NT2/D1 (cell line): ENCODE data around the gene IPO7.

Experiments used
- DNase-seq: peaks from one replicate; pipeline ENCODE4 v3.0.0-alpha.2; 2011; ENCODE audit warnings: low read depth, low spot score
- H3K27me3 ChIP-seq: 2 replicates; pipeline ENCODE4 v1.6.0; 2011; ENCODE audit warnings: mild to moderate bottlenecking; ENCODE audit not compliant: insufficient read length, insufficient read depth
- H3K36me3 ChIP-seq: 2 replicates; pipeline ENCODE4 v1.6.1; 2011; ENCODE audit warnings: mild to moderate bottlenecking, low read length, mixed read lengths; ENCODE audit not compliant: insufficient read depth, insufficient read length
- H3K4me1 ChIP-seq: 2 replicates; pipeline ENCODE4 v1.5.1; 2011; ENCODE audit not compliant: insufficient read depth, insufficient read length
- H3K4me3 ChIP-seq: 2 replicates; pipeline ENCODE4 v1.5.1; 2011; ENCODE audit warnings: low read depth; ENCODE audit not compliant: insufficient read length
- H3K9ac ChIP-seq: 2 replicates; pipeline ENCODE4 v1.6.0; 2011; ENCODE audit warnings: low read depth; ENCODE audit not compliant: insufficient read length
- H3K9me3 ChIP-seq: 2 replicates; pipeline ENCODE4 v1.5.1; 2011; ENCODE audit warnings: mild to moderate bottlenecking, low read length; ENCODE audit not compliant: insufficient read depth
- SUZ12 ChIP-seq: IDR thresholded peaks from 2 replicates; pipeline ENCODE4 v1.6.1; 2011; ENCODE audit not compliant: insufficient read length, insufficient read depth; ENCODE audit errors: extremely low read depth
- YY1 ChIP-seq: IDR thresholded peaks from 2 replicates; pipeline ENCODE4 v1.6.1; 2011; ENCODE audit not compliant: insufficient read length, insufficient read depth
- ZNF274 ChIP-seq: IDR thresholded peaks from 2 replicates; pipeline ENCODE4 v1.6.1; 2011; ENCODE audit warnings: mild to moderate bottlenecking, low read depth, low read length

The IPO7 gene

DNA sequence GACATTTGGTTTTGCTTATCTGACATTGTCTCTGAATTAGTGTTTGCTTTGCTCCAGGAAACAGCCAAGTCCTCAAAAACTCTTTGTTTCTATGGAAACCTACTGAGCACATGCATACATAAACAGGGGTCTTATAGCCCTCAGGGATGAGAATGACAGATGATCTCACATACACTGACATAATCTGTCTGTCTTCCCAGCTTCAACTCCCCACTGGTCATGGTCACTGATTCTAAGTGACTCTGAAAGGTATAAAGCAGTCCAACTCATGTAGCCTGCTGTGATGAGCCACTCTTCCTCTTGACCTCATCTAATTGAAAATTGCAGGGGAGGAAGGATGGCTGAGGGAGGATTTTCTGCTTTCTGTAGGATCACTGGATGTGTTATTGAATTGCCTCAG, 89.0 kb downstream of the IPO7 start:
- H3K4me1 ChIP-seq = no peaks in the 10 kb centered on the region
- no peaks in the 10 kb centered on the region for H3K9me3 ChIP-seq
- no peak overlapping the region for H3K4me3 ChIP-seq
- H3K9ac ChIP-seq = no peak overlapping the region
- no peak for TF ChIP-seq ZNF274
- no peak for TF ChIP-seq SUZ12
- no peak for TF ChIP-seq YY1
- no peak for DNase-seq
- H3K36me3 ChIP-seq = peaks cover 48% of the 10 kb centered on the region
- no peaks in the 10 kb centered on the region for H3K27me3 ChIP-seq

DNA sequence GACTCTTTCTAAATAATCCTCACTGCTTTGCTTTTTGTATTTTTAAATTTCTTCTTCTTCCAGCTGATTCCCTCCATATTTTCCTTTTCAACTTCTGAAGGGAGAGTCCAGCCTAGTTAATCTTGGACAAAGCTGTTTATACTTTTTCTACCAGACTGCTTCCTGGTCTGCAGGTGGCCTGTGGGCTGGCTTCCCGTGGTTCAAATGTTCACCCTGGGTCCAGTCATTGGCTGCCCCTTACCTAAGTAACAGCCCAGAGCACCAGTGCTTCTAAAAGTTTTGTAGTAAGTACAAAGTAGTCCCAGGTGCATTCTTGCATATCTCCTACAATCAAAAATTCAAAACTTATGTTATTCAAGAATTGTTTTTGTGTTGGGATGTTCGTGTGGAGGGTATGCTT, 95.4 kb downstream of the IPO7 start:
- no peak overlapping the region for H3K9ac ChIP-seq
- H3K36me3 ChIP-seq = peaks cover 49% of the 10 kb centered on the region
- TF ChIP-seq SUZ12 = no peak
- no peak for TF ChIP-seq YY1
- no peak for TF ChIP-seq ZNF274
- no peak for DNase-seq
- no peaks in the 10 kb centered on the region for H3K4me1 ChIP-seq
- no peaks in the 10 kb centered on the region for H3K27me3 ChIP-seq
- no peak overlapping the region for H3K4me3 ChIP-seq
- H3K9me3 ChIP-seq = no peaks in the 10 kb centered on the region

DNA sequence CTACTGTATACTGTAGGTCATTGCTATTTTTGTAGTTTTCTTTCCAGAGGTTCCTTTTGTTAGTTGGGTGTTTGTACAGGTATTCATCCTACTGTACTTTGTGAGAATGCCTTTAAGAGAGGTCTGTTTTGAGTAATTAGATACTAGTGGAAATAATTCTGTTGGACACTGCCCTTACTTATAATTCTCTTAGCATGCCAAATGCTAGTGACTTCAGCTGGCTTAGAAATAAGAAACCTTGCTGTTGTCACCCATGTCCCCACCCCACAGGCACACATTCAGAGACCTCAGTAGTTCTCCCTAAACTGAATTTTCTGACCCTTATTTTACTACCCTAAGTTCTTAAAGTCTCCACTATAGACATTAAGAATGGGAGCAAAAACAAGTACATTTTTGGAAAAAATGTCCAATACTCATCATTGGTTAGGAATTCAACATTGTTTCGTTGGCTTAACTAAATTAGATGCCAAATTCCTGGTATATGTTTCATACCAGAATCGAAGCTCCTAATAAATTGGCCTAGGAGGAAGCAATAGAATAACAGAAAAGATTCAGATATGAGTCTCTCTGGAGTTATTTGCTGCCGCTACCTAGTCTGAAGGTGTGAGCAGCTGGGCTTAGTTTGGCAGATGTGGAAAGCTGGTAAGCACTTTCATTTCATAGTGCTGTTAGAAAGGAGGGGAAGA, 104.8 kb downstream of the IPO7 start:
- H3K4me1 ChIP-seq = no peaks in the 10 kb centered on the region
- no peak overlapping the region for H3K9ac ChIP-seq
- no peaks in the 10 kb centered on the region for H3K27me3 ChIP-seq
- H3K4me3 ChIP-seq = no peak overlapping the region
- TF ChIP-seq ZNF274 (no peak), YY1 (no peak), SUZ12 (no peak)
- no peak for DNase-seq
- H3K9me3 ChIP-seq = no peaks in the 10 kb centered on the region
- peaks cover 24% of the 10 kb centered on the region for H3K36me3 ChIP-seq

DNA sequence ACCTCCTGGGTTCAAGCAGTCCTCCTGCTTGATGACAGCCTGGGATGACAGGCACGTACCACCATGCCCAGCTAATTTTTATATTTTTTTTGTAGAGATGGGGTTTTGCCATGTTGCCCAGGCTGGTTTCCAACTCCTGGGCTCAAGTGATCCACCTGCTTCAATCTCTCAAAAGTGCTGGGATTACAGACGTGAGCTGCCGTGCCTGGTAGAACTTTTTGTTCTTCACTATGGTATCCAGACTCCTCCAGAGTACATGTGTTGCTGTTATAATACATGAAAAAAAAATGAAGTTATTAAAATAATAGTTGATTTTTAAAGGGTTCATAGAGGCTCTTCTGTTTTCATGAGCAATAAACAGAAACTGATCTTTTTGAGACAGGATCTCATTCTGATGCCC, 105.9 kb downstream of the IPO7 start:
- H3K4me1 ChIP-seq = no peaks in the 10 kb centered on the region
- DNase-seq = no peak
- no peaks in the 10 kb centered on the region for H3K9me3 ChIP-seq
- TF ChIP-seq ZNF274 (no peak), YY1 (no peak), SUZ12 (no peak)
- H3K36me3 ChIP-seq = peaks cover 33% of the 10 kb centered on the region
- H3K4me3 ChIP-seq = no peak overlapping the region
- no peak overlapping the region for H3K9ac ChIP-seq
- no peaks in the 10 kb centered on the region for H3K27me3 ChIP-seq

DNA sequence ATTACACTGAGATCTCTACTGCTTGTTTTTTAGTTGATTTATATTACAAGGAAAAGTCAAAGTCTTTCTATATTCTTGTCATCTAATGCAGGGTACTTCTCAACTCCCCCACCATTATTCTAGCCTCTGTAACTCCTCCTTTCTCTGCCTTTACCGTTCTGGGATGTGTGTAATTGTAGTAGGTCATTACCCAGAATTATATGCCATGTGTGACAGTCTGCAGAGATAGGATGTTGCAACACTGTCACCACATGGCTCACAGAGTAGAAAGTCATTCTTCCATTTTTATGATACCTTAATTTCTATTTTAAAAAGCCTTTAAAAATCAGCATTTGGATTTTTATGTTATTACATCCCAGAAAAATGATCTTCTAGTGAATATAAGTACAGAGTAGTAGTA, 109.0 kb downstream of the IPO7 start:
- Histone ChIP-seq H3K36me3 (peaks cover 48% of the 10 kb centered on the region), H3K9me3 (no peaks in the 10 kb centered on the region), H3K4me1 (no peaks in the 10 kb centered on the region), H3K9ac (no peak overlapping the region), H3K27me3 (no peaks in the 10 kb centered on the region), H3K4me3 (no peak overlapping the region)
- no peak for DNase-seq
- TF ChIP-seq YY1 (no peak), ZNF274 (no peak), SUZ12 (no peak)

DNA sequence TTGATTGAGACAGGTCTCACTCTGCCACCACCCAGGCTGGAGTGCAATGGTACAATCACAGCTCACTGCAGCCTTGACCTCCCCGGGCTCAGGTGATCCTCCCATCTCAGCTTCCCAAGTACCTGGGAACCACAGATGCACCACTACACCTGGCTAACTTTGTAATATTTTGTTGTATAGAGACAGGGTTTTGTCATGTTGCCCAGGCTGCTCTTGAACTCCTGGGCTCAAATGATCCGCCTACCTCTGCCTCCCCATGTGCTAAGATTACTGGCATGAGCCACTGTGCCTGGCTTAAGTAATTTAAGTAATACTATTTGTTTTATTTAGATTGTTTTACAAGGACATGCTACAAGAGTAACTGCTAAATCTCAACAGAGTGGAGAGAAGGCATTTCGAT, 109.9 kb downstream of the IPO7 start:
- Histone ChIP-seq H3K27me3 (no peaks in the 10 kb centered on the region), H3K4me1 (no peaks in the 10 kb centered on the region), H3K9ac (no peak overlapping the region), H3K9me3 (no peaks in the 10 kb centered on the region), H3K4me3 (no peak overlapping the region), H3K36me3 (peaks cover 54% of the 10 kb centered on the region)
- DNase-seq = no peak
- no peak for TF ChIP-seq ZNF274
- no peak for TF ChIP-seq YY1
- no peak for TF ChIP-seq SUZ12

DNA sequence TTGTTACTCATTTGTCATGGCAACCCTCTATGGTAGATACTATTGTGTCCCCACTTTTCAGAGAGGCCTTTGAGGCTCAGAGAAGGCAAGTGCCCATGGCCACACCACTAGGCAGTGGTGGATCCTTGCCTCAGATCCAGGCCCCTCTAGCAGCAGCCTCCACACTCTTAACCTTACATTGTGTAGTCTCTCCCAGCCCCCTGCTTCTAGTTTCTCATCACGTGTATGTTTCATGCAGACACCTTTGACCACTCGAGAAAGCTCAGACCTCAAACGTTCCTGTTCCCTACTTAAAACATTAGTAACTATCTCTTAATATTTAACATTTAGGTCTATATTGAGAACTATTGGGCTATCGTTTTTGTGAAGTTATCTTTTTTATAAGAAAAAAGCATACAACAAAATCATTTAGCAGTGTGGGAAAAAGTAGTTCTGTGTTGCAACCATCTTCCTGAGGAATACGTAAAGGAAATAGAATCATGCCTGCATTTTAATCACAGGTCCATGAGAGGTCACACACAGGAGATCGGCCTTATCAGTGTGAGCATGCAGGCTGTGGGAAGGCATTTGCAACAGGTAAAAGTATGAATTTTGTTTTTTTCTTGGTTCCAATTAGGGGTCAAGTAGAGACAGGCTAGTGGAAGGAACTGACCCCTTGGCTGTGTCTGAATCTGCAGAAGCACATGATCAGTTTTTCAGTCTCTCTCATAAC, 111.5 kb downstream of the IPO7 start:
- H3K9me3 ChIP-seq = no peaks in the 10 kb centered on the region
- H3K4me1 ChIP-seq = no peaks in the 10 kb centered on the region
- H3K27me3 ChIP-seq = no peaks in the 10 kb centered on the region
- TF ChIP-seq ZNF274 = no peak
- TF ChIP-seq YY1 = no peak
- no peak for TF ChIP-seq SUZ12
- H3K9ac ChIP-seq = no peak overlapping the region
- no peak overlapping the region for H3K4me3 ChIP-seq
- no peak for DNase-seq
- peaks cover 59% of the 10 kb centered on the region for H3K36me3 ChIP-seq
